HepG2 (cell line): ENCODE data around the gene TXNRD1. TPM values are rescaled to one million over a fixed set of nuclear protein-coding genes. Genes with fewer than 3 reads are reported as not detected.

ENCODE experiments used
- polyA plus RNA-seq, 8 experiments: library from polyadenylated mRNA; depleted of rRNA in 3 of 8; stranded (reverse) in 7 of 8; unstranded in 1 of 8; fragments of >200 nt; fragmentation: Illumina TruSeq in 4 of 8; extraction: Trizol in 4 of 8; gene quantifications; 2 replicates each; pipeline versions ENCODE4 v1.2.1 to v1.2.3, GENCODE V29; 2011 to 2016; ENCODE audit warnings: low read depth in 4 of 8, missing spikeins in 1 of 8, mixed read lengths in 1 of 8; ENCODE audit not compliant: insufficient read depth in 1 of 8
- total RNA-seq, 5 experiments: library from RNA; depleted of rRNA; stranded (reverse); fragments of >200 nt; fragmentation: Illumina TruSeq; extraction: Trizol; gene quantifications; 2 replicates each; pipeline ENCODE4 v1.2.3, GENCODE V29; 2016; ENCODE audit warnings: low read depth in 1 of 5

The TXNRD1 gene
- total and polyA plus RNA-seq, 2 of the 13 experiments (the other 11 are each of a cell fraction or from before 2014, with no cell fraction given) = 54.0 to 190 TPM

Other genes starting within 250 kb of the TXNRD1 start
- 19.5 and 24.0 TPM in 2 replicates for gene TDG, start 249.9 kb upstream of the TXNRD1 start, total RNA-seq (2016; rRNA removed; fragmentation: Illumina TruSeq; extraction: Trizol)
- gene TDG, start 249.9 kb upstream of the TXNRD1 start, polyA plus RNA-seq (2011; rRNA removed) = 12.7 and 14.2 TPM in 2 replicates
- gene GLT8D2, start 165.6 kb upstream of the TXNRD1 start, total RNA-seq (2016; rRNA removed; fragmentation: Illumina TruSeq; extraction: Trizol) = not detected in 2 replicates
- gene GLT8D2, start 165.6 kb upstream of the TXNRD1 start, polyA plus RNA-seq (2011; rRNA removed) = not detected in 2 replicates
- 4.9 and 5.6 TPM in 2 replicates for gene HCFC2, start 151.2 kb upstream of the TXNRD1 start, total RNA-seq (2016; rRNA removed; fragmentation: Illumina TruSeq; extraction: Trizol)
- gene HCFC2, start 151.2 kb upstream of the TXNRD1 start, polyA plus RNA-seq (2011; rRNA removed) = 3.4 and 3.7 TPM in 2 replicates
- 36.6 and 48.7 TPM in 2 replicates for gene NFYB, start 77.6 kb upstream of the TXNRD1 start, total RNA-seq (2016; rRNA removed; fragmentation: Illumina TruSeq; extraction: Trizol)
- gene NFYB, start 77.6 kb upstream of the TXNRD1 start, polyA plus RNA-seq (2011; rRNA removed) = 14.8 and 18.7 TPM in 2 replicates
- 0.27 and 4.5 TPM in 2 replicates for gene EID3, start 88.0 kb downstream of the TXNRD1 start, total RNA-seq (2016; rRNA removed; fragmentation: Illumina TruSeq; extraction: Trizol)
- 0.38 and 0.56 TPM in 2 replicates for gene EID3, start 88.0 kb downstream of the TXNRD1 start, polyA plus RNA-seq (2011; rRNA removed)
- not detected in 2 replicates for gene CHST11, start 241.2 kb downstream of the TXNRD1 start, total RNA-seq (2016; rRNA removed; fragmentation: Illumina TruSeq; extraction: Trizol)
- gene CHST11, start 241.2 kb downstream of the TXNRD1 start, polyA plus RNA-seq (2011; rRNA removed) = 0.05 and 0.15 TPM in 2 replicates